ENCODE results near the gene IFT172.
A peak's percentile ranks its signal among the peaks of the same experiment; 100 is the strongest.

Gene IFT172

GRCh38 chr2:27494284-27494943, 4.9 kb upstream of the IFT172 start:
- no peak for DNase-seq

GRCh38 chr2:27493948-27494283, 4.4 kb upstream of the IFT172 start:
- DNase-seq = no peak

GRCh38 chr2:27492557-27492956, 3.0 kb upstream of the IFT172 start:
- DNase-seq = no peak

GRCh38 chr2:27489118-27489497, 435 bp downstream of the IFT172 start:
- no peak for DNase-seq

- no peak for DNase-seq
These were observed 4.0 kb downstream of the IFT172 start for GRCh38 chr2:27485496-27485895.

- no peak for DNase-seq
These were observed 17.6 kb downstream of the IFT172 start for GRCh38 chr2:27471961-27472360.

GRCh38 chr2:27464443-27464842, 25.1 kb downstream of the IFT172 start:
- no peak for DNase-seq

- DNase-seq = peak; percentile 75
These were observed 28.4 kb downstream of the IFT172 start for GRCh38 chr2:27461118-27461517.

- no peak for DNase-seq
These were observed 35.6 kb downstream of the IFT172 start for GRCh38 chr2:27453968-27454367.

GRCh38 chr2:27451095-27451494, 38.4 kb downstream of the IFT172 start:
- no peak for DNase-seq

- no peak for DNase-seq
These were observed 41.2 kb downstream of the IFT172 start for GRCh38 chr2:27448381-27448780.

GRCh38 chr2:27446057-27446456, 43.5 kb downstream of the IFT172 start:
- DNase-seq = peak; percentile 91

- DNase-seq = no peak
These were observed 43.9 kb downstream of the IFT172 start for GRCh38 chr2:27445615-27446014.

GRCh38 chr2:27445155-27445554, 44.4 kb downstream of the IFT172 start:
- DNase-seq = no peak

- no peak for DNase-seq
These were observed 46.6 kb downstream of the IFT172 start for GRCh38 chr2:27442920-27443282.

GRCh38 chr2:27441958-27442919, 47.3 kb downstream of the IFT172 start, which contains the start of gene KRTCAP3:
Gene KRTCAP3, plus strand, starts transcription at chr2:27442381. Its CDS starts 32 bp downstream, at chr2:27442413.
- DNase-seq = peak; percentile 59

- DNase-seq = no peak
These were observed 48.2 kb downstream of the IFT172 start for GRCh38 chr2:27441226-27441926.

- no peak for DNase-seq
These were observed 53.9 kb downstream of the IFT172 start for GRCh38 chr2:27435628-27436027.

- no peak for DNase-seq
These were observed 58.1 kb downstream of the IFT172 start for GRCh38 chr2:27431395-27431794.

GRCh38 chr2:27428978-27429541, 60.5 kb downstream of the IFT172 start:
- DNase-seq = peak; percentile 49

- peak; percentile 79 for DNase-seq
These were observed 61.1 kb downstream of the IFT172 start, which contains the start of gene NRBP1 for GRCh38 chr2:27428213-27428977. Gene NRBP1, plus strand, starts transcription at chr2:27428631. Its CDS starts 4,643 bp downstream, at chr2:27433274.

GRCh38 chr2:27427863-27428212, 61.7 kb downstream of the IFT172 start:
- DNase-seq = no peak

Data from NCI-H2029 (cell line).